Measurements from ENCODE around the gene NDEL1.

The NDEL1 gene

GRCh38 chr17:8506145-8506544 is 70.5 kb downstream of the NDEL1 start:
- Histone ChIP-seq H3K27ac (ENCODE audit: low read depth, low read length) (no peak overlapping the region), H3K36me3 (ENCODE audit: control insufficient read depth in 1 of 2, insufficient read depth in 2 of 2, low read length in 2 of 2) (no peaks in the 10 kb centered on the region), H3K9ac (ENCODE audit: low read depth in 1 of 2, low read length in 2 of 2) (no peak overlapping the region), H3K4me3 (ENCODE audit: low read depth in 1 of 2, low read length in 2 of 2) (no peak overlapping the region), H3K4me1 (ENCODE audit: control insufficient read depth in 1 of 2, insufficient read depth in 2 of 2, low read length in 2 of 2) (no peaks in the 10 kb centered on the region), H3K9me3 (ENCODE audit: control insufficient read depth in 1 of 2, low read length in 2 of 2) (no peaks in the 10 kb centered on the region), H3K27me3 (ENCODE audit: control insufficient read depth in 1 of 2, insufficient read depth in 2 of 2, low read length in 2 of 2) (no peaks in the 10 kb centered on the region)

GRCh38 chr17:8514801-8515200 is 79.1 kb downstream of the NDEL1 start:
- no peaks in the 10 kb centered on the region for H3K36me3 ChIP-seq (ENCODE audit: control insufficient read depth in 1 of 2, insufficient read depth in 2 of 2, low read length in 2 of 2)
- no peaks in the 10 kb centered on the region for H3K9me3 ChIP-seq (ENCODE audit: control insufficient read depth in 1 of 2, low read length in 2 of 2)
- no peak overlapping the region for H3K27ac ChIP-seq (ENCODE audit: low read depth, low read length)
- H3K27me3 ChIP-seq (ENCODE audit: control insufficient read depth in 1 of 2, insufficient read depth in 2 of 2, low read length in 2 of 2), result no peaks in the 10 kb centered on the region
- peaks cover 7 to 11% of the 10 kb centered on the region in 2 donors for H3K4me1 ChIP-seq (ENCODE audit: control insufficient read depth in 1 of 2, insufficient read depth in 2 of 2, low read length in 2 of 2)
- no peak overlapping the region for H3K9ac ChIP-seq (ENCODE audit: low read depth in 1 of 2, low read length in 2 of 2)
- H3K4me3 ChIP-seq (ENCODE audit: low read depth in 1 of 2, low read length in 2 of 2), result no peak overlapping the region

Data from duodenal mucosa (tissue), 2 donors.